Measurements from ENCODE around the gene SFTPA1. TPM values are rescaled to one million over a fixed set of nuclear protein-coding genes. Genes with fewer than 3 reads are reported as not detected.
"Not testable (repeated sequence)": the region's sequence is repeated elsewhere in the genome, so short reads cannot be mapped to it uniquely, and the experiment has no call there.

Gene SFTPA1
- polyA plus RNA-seq, 1 experiment: not detected

DNA sequence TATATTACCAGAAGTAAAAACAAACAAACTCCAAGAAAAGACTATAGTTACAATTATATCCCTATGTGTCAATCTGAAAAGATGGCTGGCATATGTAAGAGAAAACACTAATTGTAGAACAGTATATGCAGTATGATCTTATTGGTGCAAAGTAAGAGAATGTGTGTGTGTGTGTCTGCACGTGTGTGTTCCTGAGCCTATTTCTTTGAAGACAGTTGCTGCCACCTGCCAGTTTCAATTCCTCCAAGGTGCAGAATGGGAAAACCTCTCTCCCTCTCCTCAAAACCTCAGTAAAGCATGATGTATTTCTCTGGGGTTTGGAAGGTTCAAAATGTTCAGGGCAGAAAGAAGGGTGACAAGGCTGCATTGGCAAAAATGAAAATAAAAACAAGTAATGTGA is 8.8 kb upstream of the SFTPA1 start:
- POLR2A ChIA-PET: no interaction called here

DNA sequence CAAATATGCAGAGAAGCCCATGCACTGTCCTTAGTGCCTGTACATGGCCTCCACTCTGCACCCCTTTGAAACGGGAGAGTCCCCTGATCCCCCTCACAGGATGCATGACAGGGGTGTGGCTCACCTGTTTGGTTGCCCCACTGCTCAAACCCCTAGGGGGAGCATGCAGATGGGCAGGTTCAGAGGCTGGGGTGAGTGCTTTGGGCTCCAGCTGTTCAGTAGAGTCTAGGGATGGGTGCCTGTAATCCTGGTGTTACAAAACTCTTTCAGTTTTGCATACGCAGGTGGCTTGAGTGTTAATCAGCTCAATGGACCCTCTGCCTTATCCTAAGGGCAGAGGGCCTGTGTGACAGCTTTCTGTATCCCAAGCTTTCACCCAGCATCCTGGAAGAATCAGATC is 7.8 kb upstream of the SFTPA1 start:
- ChIA-PET CTCF (no interaction called here), POLR2A (no interaction called here)
- TF ChIP-seq, protein P1, sequence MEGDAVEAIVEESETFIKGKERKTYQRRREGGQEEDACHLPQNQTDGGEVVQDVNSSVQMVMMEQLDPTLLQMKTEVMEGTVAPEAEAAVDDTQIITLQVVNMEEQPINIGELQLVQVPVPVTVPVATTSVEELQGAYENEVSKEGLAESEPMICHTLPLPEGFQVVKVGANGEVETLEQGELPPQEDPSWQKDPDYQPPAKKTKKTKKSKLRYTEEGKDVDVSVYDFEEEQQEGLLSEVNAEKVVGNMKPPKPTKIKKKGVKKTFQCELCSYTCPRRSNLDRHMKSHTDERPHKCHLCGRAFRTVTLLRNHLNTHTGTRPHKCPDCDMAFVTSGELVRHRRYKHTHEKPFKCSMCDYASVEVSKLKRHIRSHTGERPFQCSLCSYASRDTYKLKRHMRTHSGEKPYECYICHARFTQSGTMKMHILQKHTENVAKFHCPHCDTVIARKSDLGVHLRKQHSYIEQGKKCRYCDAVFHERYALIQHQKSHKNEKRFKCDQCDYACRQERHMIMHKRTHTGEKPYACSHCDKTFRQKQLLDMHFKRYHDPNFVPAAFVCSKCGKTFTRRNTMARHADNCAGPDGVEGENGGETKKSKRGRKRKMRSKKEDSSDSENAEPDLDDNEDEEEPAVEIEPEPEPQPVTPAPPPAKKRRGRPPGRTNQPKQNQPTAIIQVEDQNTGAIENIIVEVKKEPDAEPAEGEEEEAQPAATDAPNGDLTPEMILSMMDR (IDR thresholded peaks at IDR 0.05; ENCODE audit: low read depth, low read length): no peak
- Histone ChIP-seq H3K27me3 (ENCODE audit: control insufficient read depth, insufficient read depth, low read length) (peaks cover 22% of the 10 kb centered on the region), H3K9me3 (ENCODE audit: control insufficient read depth, insufficient read depth, low read length) (no peaks in the 10 kb centered on the region), H3K4me3 (ENCODE audit: low read depth, low read length) (no peak overlapping the region), H3K27ac (ENCODE audit: low read depth, low read length) (no peak overlapping the region)
- no peak for DNase-seq (ENCODE audit: low read depth, low spot score)

More for the DNA sequence above, 8.8 kb upstream of the SFTPA1 start:
- TF ChIP-seq, protein P1 (IDR thresholded peaks at IDR 0.05; ENCODE audit: low read depth, low read length): no peak
- CTCF ChIA-PET: no interaction called here
- H3K27me3 ChIP-seq (ENCODE audit: control insufficient read depth, insufficient read depth, low read length): peaks cover 26% of the 10 kb centered on the region
- H3K27ac ChIP-seq (ENCODE audit: low read depth, low read length): no peak overlapping the region
- no peaks in the 10 kb centered on the region for H3K9me3 ChIP-seq (ENCODE audit: control insufficient read depth, insufficient read depth, low read length)
- no peak overlapping the region for H3K4me3 ChIP-seq (ENCODE audit: low read depth, low read length)
- DNase-seq (ENCODE audit: low read depth, low spot score): no peak

DNA sequence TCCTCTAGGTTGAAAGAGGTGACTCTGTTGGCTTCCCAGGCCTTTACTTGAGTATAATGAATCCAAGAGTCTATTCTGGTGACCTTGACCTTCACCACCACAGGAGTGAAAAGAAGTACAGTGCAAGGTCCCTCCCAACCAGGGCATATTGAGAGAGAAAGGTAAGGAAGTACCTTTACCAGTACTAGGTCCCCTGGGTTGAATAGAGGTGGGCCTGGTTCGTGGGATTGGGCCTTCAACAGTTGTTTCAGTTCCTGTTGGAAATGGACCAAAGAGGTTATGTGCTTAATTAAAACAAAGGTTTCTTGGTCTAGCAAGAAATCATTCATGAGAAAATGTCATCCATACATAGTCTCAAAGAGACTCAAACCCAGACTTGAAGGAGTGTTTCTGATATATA is 6.4 kb upstream of the SFTPA1 start:
- no peak overlapping the region for H3K4me3 ChIP-seq (ENCODE audit: low read depth, low read length)
- TF ChIP-seq, protein P1 (IDR thresholded peaks at IDR 0.05; ENCODE audit: low read depth, low read length): no peak
- H3K9me3 ChIP-seq (ENCODE audit: control insufficient read depth, insufficient read depth, low read length): no peaks in the 10 kb centered on the region
- CTCF ChIA-PET: no interaction called here
- H3K27ac ChIP-seq (ENCODE audit: low read depth, low read length): no peak overlapping the region
- H3K27me3 ChIP-seq (ENCODE audit: control insufficient read depth, insufficient read depth, low read length): peaks cover 21% of the 10 kb centered on the region
- no peak for DNase-seq (ENCODE audit: low read depth, low spot score)
- POLR2A ChIA-PET: no interaction called here

DNA sequence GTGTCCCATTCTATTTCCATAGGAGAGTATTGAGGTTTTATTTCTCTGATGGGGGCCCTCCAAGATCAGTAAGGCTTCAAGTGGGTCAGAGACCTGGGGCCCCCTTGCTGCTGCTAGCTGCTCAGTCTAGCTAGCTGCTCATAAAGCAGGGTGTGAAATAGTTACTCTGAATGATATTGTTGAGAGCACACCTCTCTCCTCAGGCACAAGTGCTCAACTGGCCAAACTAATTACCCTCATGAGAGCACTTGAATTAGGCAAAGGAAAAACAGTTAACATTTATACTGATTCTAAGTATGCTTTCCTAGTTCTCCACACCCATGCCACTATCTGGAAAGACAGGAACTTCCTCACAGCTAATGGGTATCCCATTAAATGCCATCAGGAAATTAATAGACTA is 5.4 kb upstream of the SFTPA1 start:
- no peaks in the 10 kb centered on the region for H3K9me3 ChIP-seq (ENCODE audit: control insufficient read depth, insufficient read depth, low read length)
- H3K27me3 ChIP-seq (ENCODE audit: control insufficient read depth, insufficient read depth, low read length): peaks cover 21% of the 10 kb centered on the region
- TF ChIP-seq, protein P1 (IDR thresholded peaks at IDR 0.05; ENCODE audit: low read depth, low read length): no peak
- no peak overlapping the region for H3K4me3 ChIP-seq (ENCODE audit: low read depth, low read length)
- H3K27ac ChIP-seq (ENCODE audit: low read depth, low read length): no peak overlapping the region
- ChIA-PET POLR2A (no interaction called here), CTCF (no interaction called here)
- no peak for DNase-seq (ENCODE audit: low read depth, low spot score)

DNA sequence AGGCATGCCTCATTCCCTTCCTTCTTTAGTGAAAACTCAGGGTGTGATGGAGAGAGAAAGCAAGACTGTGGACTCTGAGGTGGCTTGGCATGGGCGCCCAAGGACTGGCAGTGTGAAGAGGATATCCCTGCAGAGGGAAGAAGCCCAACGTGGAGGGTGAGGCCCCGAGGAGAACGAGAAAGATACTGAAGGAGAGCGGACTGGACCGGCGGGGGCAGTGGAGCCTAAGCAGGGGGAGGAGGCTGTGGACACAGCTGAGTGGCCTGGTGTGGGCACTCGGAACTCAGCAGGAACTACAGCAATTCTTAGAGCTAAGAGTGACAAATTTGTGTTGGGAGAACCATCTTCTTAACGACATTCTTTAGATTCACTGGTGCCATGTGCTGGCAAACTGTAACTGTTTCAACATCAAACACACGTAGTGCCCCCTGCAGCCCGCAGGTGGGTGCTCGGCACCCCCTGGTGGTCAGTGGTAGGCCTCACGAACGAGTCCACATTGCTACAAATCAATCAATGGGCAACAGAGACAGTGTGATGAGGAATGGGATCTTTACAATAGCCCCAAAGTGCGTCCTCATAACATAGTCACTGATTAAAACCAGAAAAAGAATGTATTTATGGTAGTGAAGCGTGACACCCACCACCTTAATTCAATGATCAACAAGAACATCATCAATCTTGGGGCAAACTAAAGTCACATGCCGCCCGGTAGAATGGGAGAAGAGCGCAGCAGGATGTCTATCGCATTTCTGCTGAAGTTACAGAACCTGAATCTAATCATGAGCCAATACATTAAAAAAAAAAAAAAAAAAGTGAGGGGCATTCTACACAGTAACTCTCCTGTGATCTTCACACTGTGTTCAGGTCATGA is 2.0 kb upstream of the SFTPA1 start:
- ChIA-PET POLR2A (no interaction called here), CTCF (interaction anchor here (0.6 to 1.1 kb wide), 5 partner anchors 63 to 235 kb away, joined by 3 to 6 read pairs (median 5); no protein-coding TSS in a partner anchor)
- DNase-seq (ENCODE audit: low read depth, low spot score): no peak

DNA sequence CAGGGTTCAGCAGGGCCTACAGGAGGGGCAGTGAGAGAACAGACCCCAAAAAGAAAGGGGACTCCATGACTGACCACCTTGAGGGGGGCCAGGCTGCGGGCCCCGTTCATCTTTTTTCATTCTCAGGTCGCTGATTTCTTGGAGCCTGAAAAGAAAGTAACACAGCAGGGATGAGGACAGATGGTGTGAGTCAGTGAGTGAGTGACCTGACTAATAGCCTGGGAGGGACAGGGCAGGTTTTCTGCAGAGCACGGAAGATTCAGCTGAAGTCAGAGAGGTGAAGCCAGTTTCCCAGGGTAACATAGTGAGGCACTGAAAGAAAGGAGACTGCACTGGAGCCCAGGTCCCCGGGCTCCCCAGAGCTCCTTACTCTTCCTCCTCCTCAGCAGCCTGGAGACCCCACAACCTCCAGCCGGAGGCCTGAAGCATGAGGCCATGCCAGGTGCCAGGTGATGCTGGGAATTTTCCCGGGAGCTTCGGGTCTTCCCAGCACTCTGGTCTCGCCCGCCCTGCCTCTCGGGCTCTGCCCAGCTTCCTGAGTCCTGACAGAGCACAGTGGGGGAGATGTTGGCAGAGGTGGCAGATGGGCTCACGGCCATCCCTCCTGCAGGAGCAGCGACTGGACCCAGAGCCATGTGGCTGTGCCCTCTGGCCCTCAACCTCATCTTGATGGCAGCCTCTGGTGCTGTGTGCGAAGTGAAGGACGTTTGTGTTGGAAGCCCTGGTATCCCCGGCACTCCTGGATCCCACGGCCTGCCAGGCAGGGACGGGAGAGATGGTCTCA is 646 bp downstream of the SFTPA1 start:
- CTCF ChIA-PET; H3K27ac ChIP-seq (ENCODE audit: low read depth, low read length); POLR2A ChIA-PET; H3K9me3 ChIP-seq (ENCODE audit: control insufficient read depth, insufficient read depth, low read length); H3K4me3 ChIP-seq (ENCODE audit: low read depth, low read length); DNase-seq (ENCODE audit: low read depth, low spot score): not testable (repeated sequence)
- H3K27me3 ChIP-seq (ENCODE audit: control insufficient read depth, insufficient read depth, low read length): peaks cover 12% of the 10 kb centered on the region

More for the DNA sequence above, 2.0 kb upstream of the SFTPA1 start:
- no peak overlapping the region for H3K4me3 ChIP-seq (ENCODE audit: low read depth, low read length)
- H3K27me3 ChIP-seq (ENCODE audit: control insufficient read depth, insufficient read depth, low read length): peaks cover 11% of the 10 kb centered on the region
- no peak overlapping the region for H3K27ac ChIP-seq (ENCODE audit: low read depth, low read length)
- H3K9me3 ChIP-seq (ENCODE audit: control insufficient read depth, insufficient read depth, low read length): no peaks in the 10 kb centered on the region
- TF ChIP-seq, protein P1 (IDR thresholded peaks at IDR 0.05; ENCODE audit: low read depth, low read length): peak; percentile 75

Data from AG04450 (cell line).